Activated CD4-positive, alpha-beta T cell treated with anti-CD3 and anti-CD28 coated beads, Interleukin-2, Interleukin-4, amounts not matched to agents 100 ng/mL and 50 ng/mL, durations not matched to agents 16 hours and 8 hours (primary cell): ENCODE measurements around the gene TTF2.
"Not testable (repeated sequence)": the region's sequence is repeated elsewhere in the genome, so short reads cannot be mapped to it uniquely, and the experiment has no call there.

Source experiments
- DNase-seq: peaks from one replicate; pipeline ENCODE4 v3.0.0-alpha.2; 2020; ENCODE audit warnings: low spot score

TTF2 gene

GRCh38 chr1:117121589-117122329, 61.6 kb downstream of the TTF2 start, which contains the start of gene TRIM45:
TRIM45 (minus strand) TSS chr1:117121749; CDS start chr1:117121201, 548 bp downstream.
- DNase-seq = peak; percentile 87

DNA sequence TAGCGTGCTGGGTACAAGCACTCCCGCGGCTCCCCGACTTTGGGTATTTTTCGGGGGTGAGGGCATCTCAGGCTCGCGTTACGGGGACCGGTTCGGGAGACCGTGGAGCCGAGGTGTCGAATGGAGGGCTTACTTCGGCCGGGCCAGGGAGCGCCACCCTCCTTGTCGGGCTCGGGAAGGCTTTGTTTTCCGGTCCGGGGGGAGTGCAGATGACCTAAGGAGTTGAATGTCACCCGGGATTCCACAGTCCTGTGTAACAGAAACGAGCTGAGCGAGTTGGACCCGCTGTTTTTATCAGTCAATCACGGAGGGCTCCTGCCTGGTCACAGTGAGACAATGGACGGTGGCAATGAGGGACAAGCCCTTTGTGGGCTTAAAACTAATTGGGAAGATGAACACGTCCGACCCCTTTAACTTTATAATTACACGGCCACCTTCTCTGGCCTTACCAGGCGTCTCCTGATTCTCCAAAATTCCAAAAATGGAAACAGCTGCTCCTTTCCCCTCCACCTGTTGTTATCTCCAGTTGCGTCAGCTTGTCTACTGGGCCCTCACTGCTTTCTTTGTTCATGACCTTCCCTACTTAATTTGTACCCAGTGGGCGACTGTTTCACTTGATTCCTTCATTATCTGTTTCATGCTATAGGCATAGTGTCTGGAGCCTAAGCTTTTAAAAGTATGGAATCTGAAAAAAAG, 62.4 kb downstream of the TTF2 start:
- DNase-seq = no peak

DNA sequence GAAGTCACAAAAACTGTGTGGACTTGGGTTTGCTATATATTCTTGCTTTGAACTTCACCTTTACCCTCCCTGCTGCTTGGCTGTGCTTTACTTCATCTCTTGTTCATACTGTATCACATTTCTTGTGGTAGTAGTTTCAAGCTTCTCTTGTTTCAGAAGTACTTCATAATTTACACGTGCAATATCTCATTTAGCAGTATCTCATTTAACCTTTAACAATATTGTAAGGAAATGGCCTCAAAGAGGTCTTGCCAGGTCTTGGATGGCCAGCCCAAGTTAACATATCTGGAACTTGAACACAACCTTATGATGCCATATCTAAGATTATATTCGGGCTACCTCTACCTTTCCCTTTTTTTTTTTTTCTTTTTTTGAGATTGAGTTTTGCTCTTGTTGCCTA, 63.1 kb downstream of the TTF2 start:
- DNase-seq = no peak

DNA sequence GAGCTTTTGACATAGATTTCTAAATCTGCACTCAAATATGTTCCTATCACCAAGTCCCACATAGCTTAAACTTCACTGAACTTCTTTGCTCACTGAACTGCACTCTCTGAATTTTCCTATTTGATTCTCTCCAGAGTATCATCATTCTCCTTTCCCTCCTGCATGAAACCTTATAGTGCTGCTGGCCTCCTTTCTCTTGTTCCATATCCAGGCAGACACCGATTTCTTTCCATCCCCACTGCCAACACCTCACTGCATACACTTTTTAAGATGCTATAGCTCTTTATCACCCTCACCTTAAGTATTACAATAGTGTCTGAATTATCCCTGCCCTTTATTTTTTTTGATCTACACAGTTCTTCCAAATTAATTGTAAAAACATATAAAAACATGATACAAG, 64.5 kb downstream of the TTF2 start:
- DNase-seq = no peak

DNA sequence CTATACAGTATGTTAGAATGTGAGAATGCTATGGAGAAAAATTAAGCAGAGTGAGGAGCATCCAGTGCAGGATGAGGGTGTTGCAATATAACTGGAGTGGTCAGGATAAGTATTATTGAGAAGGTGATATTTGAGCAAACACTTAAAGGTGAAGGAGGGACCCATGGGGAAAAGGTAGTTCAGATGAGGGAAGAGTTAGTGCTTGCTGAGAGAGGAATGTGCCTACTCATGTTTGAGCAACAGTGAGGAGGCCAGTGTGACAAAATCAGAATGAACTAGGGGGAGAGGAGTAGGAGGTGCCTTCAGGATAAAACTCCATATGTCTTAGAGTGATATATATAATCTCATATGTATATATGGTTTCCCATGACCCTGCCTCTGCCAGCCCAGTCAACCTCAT, 67.7 kb downstream of the TTF2 start:
- DNase-seq = no peak

DNA sequence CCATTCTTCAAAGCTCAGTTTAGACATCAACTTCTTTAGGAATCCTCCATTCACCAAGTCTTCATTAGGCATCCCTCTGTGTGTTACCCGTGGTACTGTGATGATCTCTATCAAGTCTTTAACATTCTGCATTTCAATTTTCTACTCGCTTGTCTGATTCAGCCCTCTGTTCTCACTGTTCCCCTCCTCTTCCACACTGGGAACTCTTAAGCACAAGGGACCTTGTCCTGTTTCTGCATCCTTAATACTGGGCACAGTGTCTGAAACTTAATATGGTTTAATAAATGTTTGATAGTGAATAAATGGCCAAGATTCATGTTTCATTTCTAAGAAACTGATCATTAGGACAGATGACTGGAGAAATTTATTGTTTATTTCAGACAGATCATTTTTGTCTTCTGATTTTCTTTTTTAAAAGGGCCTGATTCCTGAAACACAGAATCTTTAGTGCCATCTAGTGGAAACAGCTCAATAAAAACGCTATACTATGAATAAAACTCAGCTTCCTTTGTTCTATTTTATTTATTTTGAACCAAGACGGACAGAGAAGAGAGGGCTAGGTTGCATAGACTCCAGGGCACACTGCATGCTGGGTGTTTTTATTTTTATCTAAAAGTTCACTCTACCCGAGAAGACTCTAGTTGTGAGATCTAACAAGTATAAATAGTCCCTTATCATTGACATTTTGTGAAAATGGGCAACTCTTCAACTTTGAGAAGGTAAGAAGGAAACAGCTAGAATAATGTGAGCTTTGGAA, 68.4 kb downstream of the TTF2 start:
- DNase-seq = peak; percentile 30

- DNase-seq = no peak
Measured at GRCh38 chr1:117130526-117130925, 70.4 kb downstream of the TTF2 start.

DNA sequence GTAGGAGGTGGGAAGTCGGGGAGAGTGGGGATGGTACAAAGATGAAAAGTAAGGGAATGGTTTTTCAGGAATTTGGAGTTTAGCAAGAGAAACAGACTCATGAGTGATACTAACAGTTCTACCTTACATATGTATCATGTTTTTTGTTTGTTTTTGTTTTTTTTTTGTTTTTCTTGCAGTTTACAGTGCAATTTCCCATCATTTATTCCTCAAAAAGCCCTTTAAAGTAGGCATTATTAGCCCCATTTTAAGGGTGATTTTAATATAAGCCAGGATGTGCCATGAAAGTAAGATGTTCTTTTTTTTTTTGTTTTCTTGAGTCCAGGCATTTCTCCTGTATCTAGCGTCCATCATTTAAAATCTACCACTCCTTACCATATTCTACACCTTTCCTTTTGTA, 75.2 kb downstream of the TTF2 start:
- no peak for DNase-seq

GRCh38 chr1:117136749-117137148, 76.6 kb downstream of the TTF2 start:
- DNase-seq = no peak

- no peak for DNase-seq
Measured at GRCh38 chr1:117137281-117137855, 77.2 kb downstream of the TTF2 start.

DNA sequence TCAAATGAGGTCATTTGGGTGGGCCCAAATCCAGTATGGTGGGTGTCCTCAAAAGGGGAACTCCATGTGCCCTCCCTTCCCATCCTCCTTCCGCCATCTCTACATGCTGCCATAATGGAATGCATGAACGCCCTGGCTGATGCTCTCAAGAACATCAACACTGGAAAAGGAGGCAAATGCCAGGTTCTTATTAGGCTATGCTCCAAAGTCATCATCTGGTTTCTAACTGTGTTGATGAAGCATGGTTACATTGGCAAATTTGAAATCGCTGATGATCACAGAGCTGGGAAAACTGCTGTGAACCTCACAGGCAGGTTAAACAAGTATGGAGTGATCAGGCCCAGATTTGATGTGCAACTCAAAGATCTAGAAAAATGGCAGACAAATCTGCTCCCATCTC, 78.0 kb downstream of the TTF2 start:
- DNase-seq = no peak

DNA sequence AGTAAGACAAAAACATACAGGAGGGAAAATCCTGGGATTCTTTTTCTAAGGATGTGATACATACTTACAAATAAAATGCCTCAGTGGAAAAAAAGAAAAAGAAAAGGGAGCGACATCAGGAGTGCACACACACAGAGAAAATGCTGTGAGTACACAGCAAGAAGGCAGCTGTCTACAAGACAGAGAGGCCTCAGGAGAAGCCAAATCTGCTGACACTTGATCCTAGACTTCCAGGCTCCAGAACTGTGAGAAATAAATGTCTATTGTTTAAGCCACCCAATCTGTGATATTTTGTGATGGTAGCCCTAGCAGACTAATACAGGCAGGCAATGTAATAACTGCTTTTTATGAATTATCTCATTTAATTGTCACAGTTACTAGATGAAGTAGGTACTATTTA, 78.4 kb downstream of the TTF2 start:
- no peak for DNase-seq

GRCh38 chr1:117142200-117142599, 82.1 kb downstream of the TTF2 start:
- no peak for DNase-seq

DNA sequence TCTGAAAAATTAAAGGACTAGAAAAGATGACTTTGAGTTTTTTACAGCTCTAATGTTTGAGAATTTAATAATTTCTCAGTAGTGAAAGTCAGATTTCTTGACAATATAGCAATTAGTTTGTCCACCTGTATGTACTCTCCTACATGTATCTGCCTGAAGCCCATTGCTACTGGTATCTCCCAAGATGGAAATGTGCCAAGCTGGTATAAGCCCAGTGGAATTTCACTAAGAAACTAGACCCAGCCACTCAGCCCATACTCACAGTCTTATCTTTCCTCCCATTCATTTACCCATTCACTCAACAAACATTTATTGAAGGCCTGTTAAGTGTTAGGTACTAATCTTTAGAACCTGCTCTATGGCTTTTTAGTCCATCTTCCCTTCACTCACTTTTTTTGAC, 83.0 kb downstream of the TTF2 start:
- DNase-seq = no peak

GRCh38 chr1:117143871-117144270, 83.7 kb downstream of the TTF2 start:
- DNase-seq = no peak

DNA sequence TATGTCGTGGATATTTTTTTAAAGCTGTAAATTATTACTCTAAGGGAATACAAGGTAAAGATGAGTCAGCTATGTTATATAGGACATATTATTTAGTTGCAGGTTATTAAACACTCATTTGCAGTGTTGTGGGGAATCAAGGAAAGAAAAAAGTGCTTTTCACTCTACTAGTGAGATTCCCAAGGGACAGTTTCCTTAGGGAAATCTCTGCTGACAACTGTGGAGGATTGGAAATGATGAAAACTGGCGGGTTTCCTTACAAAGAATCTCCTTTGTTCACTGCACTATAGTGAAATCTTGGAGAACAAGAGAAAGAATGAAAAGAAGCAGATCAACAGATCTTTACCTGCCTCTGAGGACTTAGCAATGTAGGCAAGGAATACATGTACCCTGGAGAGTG, 85.9 kb downstream of the TTF2 start:
- no peak for DNase-seq

GRCh38 chr1:117146575-117147340, 86.6 kb downstream of the TTF2 start:
- DNase-seq = no peak

DNA sequence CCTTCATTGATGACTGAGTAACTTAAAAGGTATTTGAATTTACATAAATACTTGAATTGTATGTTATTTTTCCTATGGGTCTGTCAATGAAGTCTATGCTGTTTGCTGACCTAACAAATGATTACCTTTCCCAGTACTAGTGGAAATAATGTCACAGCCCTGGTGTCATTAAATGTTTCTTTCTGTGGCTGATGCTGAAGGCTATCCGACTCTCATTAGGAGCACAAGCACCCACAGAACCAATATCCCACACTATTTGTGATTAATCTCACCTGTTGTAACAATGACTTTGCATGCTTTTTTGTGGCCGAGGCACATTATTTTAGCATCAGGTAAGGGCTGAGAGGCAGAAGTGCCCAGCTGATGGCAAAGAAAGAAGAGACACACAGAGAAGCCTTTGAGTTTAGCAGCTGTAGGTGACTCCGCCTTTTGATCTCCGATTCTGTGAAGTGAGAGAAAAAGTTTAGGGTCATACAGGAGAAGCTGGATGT, 87.3 kb downstream of the TTF2 start:
- DNase-seq = no peak

- no peak for DNase-seq
Measured at GRCh38 chr1:117147856-117148588, 87.9 kb downstream of the TTF2 start.

- DNase-seq = no peak
Measured at GRCh38 chr1:117150316-117150715, 90.2 kb downstream of the TTF2 start.

- not testable (repeated sequence) for DNase-seq
Measured at GRCh38 chr1:117151305-117151704, 91.2 kb downstream of the TTF2 start.
